T47D (cell line): Measurements from ENCODE around the gene GPM6B.

Source experiments
- DNase-seq, 2 experiments: peaks; one replicate each; pipeline versions ENCODE4 v3.0.0 to v3.0.0-alpha.2; 2011 to 2012; ENCODE audit warnings: low read depth in 1 of 2, low spot score in 1 of 2
- JUND ChIP-seq: IDR thresholded peaks from 2 replicates; pipeline ENCODE4 v1.6.1; 2012; ENCODE audit warnings: low read depth
- in situ Hi-C: cut with HindIII; loops from 2 replicates; pipeline ENCODE4 v1.10.0; 2016; ENCODE audit warnings: low sequenced_read_pairs, low pct_unique_long_range_greater_than_20kb

Gene GPM6B

DNA sequence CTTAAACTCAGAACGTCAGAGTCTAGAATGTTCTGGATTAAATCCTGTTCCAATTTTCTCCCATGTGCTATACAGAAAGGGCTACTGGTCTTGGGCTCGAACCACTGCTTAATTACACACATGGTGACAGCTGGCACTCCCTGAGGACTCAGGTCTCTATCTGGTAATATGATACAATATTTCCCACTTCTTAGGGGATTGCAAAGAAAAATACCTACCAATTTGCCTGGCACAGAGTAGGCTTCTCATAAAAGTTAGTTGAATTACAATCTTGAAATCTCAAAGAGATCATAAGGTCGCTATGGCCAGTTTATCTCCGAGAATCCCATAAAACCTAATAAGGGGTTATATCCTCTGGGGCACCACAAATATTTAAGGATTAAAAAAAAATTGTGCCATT lies 8.6 kb downstream of the GPM6B start:
- DNase-seq: no peak
- no peak for TF ChIP-seq JUND
- in situ Hi-C loops: no loop called here

DNA sequence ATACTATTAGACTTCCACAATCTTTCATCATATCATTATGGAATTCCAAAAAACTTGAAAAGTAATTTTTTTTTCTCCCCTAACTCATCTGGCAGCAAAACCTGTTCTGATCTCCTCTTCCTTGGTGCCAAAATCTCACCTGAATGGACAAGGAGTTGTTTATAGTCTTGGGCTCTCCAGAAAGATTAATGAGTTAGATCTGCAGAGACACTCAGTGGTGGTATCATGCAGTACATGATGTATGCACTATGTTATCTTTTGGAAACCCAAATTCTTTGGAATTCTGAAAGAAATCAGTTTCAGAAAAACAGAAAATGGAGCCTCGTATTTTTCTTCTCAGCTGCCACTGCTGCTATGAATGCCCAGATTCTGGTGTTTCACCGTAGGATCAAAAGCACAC lies 11.7 kb downstream of the GPM6B start:
- no peak for DNase-seq
- in situ Hi-C loops: no loop called here
- TF ChIP-seq JUND: no peak

DNA sequence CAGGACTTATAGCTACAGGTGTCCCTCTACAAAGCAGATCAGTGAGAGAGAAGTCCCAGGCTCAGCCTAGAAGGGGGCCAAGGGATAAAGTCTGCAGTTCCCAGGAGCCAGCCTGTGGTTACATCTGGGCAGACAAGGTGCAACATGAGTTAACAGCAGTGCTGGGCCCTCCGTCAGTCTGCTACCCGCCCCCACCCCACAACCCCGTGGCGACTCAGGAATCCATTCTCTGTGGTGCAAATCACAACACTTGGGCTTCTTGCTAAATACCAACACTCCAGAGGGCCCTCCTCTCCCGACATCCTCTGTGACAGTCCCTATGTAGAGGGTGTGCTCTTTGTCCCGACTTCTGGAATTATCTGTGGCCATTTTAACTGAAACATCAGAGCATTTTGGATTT lies 13.8 kb downstream of the GPM6B start:
- in situ Hi-C loops: no loop called here
- no peak for DNase-seq
- no peak for TF ChIP-seq JUND

DNA sequence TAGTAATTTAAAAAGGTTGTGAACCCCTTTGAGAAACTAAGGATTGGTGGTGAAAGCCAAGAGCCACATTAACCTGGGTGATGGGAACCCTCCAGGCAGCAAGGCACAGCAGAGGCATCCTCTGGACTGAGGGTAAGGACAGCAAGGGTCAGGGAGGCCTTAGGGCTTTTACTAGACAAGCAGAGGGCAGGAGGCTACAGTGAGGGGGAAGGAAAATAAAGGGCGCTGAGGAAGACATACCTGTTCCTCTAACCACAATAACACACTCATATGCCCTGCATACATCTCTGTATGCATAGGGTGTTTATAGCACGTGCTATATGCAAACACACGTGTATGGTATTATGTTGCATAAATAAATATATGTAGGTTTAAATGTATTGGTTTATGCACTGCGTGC lies 18.7 kb downstream of the GPM6B start:
- no peak for TF ChIP-seq JUND
- DNase-seq: no peak
- in situ Hi-C loops: no loop called here

DNA sequence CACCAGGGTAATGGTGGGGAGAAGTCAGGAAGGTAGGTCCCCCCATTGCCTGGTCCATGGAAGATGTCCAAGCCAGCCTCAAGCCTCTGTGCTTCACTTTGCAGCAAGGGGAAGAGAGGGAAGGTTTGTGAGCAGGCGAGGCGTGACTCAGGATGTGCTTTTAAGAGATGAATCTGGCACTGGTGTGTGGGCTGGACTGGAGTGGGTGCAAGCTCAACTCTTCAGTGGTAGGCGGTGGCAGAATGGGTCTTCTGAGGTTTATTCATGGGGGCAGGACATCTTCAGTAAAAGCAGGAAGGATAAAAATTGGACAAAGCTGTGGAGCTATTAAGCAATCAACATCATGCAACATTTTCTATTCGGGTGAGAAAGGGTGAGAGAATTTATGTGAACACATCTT lies 19.4 kb downstream of the GPM6B start:
- in situ Hi-C loops: no loop called here
- DNase-seq: no peak
- TF ChIP-seq JUND: no peak

DNA sequence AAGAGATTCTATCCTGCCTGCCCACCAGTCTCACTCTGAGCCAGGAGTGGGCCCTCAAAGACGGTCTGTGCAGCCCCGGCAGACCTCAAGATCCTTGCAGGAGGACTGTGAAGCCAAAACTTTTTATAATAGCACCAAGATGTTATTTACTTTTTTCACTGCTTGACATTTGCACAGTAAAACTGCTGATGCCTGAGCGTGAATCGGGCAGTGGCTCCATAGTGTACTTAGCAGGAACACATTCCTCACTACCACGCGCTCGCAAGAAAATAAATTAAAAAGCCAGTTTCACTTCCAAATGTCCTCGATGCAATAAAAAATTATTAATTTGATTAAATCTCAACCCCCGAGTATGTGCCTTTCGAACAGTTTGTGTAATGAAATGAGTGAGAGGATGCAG lies 22.5 kb downstream of the GPM6B start:
- DNase-seq: no peak
- no peak for TF ChIP-seq JUND
- in situ Hi-C loops: no loop called here

DNA sequence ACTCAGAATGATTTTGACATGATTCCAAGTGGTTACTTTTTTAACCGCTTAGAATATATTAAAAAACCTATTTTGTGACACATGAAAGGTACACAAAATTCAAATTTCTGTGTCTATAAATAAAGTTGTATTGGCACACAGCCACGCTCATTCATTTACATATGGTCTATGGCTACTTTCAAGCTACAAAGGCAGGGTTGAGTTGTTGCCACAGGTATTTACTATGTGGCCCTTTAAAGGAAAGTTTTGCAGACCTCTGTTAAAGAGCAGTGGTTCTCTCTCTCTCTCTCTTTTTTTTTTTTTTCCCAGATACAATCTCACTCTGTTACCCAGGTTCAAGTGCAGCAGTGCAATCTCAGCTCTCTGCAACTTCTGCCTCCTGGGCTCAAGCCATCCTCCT lies 23.0 kb downstream of the GPM6B start:
- DNase-seq: no peak
- in situ Hi-C loops: no loop called here
- TF ChIP-seq JUND: no peak

DNA sequence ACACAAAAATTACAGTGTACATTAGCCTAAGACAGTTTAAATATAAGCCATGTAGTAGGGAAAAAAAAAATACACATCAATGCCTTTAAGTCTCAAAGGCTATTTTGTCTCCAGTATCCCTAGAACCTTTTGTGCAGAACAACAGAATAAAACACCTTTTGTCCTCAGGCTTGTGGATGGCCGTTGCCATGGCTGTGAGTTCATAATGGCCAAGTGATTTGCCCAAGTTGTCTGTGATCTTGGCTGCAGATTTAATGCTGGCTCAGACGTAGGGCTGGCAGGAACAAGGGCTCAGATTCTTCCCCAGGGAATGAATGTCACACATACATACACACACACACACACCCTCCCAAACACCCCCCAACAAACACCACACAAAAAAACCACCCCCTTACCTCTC lies 25.3 kb downstream of the GPM6B start:
- TF ChIP-seq JUND: no peak
- in situ Hi-C loops: no loop called here

DNA sequence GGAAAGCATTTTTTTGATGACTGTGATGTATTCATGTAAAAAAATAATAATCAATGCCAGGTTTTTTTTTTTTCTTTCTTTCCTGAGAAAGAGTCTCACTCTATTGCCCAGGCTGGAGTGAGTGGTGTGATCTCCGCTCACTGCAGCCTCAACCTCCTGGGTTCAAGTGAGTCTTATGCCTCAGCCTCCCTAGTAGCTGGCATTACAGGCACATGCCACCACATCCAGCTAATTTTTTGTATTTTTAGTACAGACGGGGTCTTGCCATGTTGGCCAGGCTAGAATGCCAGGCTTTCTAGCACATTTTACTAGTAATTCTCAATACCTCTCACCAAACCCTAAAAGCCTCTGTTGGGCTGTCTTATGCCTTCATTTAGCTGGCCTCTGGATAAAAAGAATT lies 25.7 kb downstream of the GPM6B start:
- in situ Hi-C loops: no loop called here
- no peak for TF ChIP-seq JUND
- no peak for DNase-seq

More for the DNA sequence above, 25.3 kb downstream of the GPM6B start:
- DNase-seq: no peak

DNA sequence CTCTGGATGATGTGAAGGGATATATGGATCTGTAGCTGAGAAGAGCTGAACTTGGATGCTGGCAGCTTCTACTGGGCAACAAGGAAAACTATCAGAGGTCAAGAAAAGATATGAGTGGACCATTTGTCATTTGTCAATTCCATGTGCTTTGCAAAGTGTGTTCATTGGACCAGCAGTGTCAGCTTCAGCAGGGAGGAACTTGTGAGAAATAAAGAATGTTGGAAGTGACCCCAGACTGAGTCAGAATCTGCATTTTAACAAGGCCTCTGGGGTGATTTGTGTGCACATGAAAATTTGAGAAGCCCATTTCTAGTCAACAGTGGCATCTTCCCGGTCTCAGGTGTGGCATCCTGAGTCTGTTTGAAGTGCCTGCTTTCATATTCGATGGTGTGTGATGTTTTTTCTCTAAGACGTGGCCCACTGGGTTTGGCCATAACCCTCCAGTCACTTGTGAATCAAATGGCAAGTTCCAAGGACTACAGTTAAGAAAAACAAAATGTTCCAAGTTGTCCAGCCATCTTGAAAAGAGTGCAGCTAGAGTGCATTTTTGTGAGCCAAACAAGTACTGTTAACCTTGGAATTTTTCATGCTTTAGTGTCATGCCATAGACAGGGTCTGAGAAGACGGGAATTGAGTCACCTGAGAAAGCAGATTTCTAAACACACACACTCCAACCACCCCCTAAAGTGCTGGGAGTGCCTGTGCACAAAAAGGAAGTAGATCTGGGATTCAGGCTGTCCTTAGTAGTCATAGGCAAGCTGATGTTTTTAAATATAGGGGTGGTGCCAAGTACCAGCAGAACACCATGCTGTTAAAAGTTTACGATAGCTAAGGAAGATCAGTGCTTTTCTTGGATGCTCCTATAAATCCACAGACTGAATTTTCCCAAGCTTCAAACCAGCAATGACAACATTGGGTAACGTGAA lies 26.4 kb downstream of the GPM6B start:
- TF ChIP-seq JUND: no peak
- in situ Hi-C loops: no loop called here
- DNase-seq: no peak

DNA sequence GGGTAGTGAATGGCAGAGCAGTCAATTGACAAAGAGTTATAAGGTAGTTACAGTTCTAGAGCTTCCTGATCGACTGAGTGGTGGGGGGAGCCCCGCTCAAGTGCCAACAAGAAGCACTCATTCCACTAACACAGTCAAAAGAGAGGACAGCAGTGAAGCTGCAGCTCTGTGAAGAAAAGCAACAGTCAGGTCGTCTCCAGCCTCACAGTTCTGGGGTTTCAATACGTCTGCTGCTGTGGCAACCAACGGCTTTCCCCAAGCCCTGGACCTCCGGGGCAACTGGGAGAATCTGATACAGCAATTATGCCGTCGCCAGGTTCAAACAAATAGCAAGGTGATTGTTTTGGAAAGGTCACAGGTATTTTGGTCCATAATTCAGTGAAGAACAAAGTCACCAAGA lies 30.8 kb downstream of the GPM6B start:
- in situ Hi-C loops: no loop called here
- no peak for DNase-seq

DNA sequence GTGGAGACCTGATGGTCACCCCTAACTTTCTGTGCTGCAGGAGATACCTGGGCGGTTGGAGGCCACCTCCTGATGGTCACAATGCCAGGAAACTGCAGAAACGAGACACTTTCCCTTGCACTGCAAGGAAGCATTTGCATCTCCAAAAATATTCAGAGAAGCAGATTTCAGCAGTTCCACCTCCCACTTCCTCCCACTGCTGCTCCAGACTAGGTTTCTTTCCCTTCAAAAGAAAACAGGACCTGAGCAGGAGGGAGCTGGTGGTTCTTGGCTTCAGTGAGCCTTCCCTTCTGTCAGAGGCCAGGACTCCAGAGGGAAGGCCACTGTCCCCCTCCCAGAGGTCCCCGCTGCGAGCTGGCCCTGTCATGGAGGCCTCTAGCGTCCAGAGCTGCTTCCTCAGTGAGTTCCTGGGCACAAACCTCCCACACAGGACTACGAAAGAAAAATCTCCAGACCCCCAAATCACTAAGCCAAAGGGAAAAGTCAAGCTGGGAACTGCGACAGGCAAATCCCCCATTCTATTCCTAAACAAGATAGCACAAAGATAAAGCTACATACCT lies 35.9 kb downstream of the GPM6B start:
- in situ Hi-C loops: no loop called here
- TF ChIP-seq JUND: no peak
- no peak for DNase-seq

More for the DNA sequence above, 30.8 kb downstream of the GPM6B start:
- TF ChIP-seq JUND: no peak

DNA sequence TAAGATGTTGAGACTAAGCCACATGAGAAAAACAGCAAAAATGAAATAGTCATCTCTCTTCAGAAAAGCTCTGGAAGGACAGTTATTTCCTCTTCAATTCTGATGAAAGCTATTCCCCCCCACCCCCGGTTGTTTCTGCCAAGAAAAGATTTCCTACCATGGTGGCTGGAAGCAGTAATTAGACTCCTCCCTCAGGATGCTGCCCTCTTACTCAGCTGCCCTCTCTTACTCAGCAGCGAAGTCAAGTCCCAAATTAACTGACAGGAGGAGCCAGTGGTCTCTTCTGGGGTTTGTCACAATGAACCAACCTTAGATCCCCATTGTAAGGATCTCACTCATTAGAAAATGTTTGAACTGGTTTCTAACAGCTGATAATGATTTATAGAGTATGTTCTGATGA lies 38.0 kb downstream of the GPM6B start:
- no peak for DNase-seq
- TF ChIP-seq JUND: no peak
- in situ Hi-C loops: no loop called here
